Measurements from ENCODE around the gene DYSF. TPM values are rescaled to one million over a fixed set of nuclear protein-coding genes. Genes with fewer than 3 reads are reported as not detected.

The DYSF gene
- total RNA-seq, 1 experiment from 2014 or later = 0.31 TPM

DNA sequence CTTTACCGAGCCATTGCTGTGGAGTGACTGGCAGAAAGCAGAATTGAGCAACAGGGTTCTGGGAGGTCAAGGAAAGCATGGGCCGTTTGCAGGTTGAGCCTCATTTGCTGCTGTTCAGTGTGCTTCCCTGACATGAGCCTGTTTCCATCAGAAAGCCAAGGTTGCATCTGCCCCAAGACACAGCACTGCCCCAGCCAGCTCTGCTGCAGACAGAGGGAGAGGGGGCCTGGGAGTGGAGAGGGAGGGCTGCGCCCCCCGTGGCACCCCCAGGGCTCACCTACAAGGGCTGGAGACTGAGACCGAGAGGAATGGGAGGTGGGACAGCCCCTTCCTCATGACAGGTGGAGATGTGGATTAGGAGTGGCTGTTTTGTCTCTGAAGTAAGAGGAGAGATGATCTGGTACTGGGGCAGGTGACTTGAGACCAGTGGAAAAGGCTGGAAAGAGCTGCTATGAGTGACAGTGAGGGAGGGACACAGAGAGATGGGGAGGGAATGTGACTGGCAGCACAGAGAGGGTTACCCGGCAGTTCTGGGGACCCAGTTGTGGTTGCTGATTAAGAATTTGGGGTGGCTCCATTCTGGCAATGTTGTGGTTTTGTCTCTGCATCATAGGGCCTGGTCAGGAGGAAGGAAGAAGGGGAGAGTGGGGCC is 218.0 kb downstream of the DYSF start:
- ATAC-seq (no peak), DNase-seq (ENCODE audit: low read depth, low spot score) (no peak)
- CTCF ChIA-PET = interaction anchor here (0.5 kb wide), 1 partner anchor 109 kb away, joined by 4 read pairs; no protein-coding TSS in a partner anchor
- Histone ChIP-seq H3K4me1 (ENCODE audit: control insufficient read depth, insufficient read depth, low read length) (no peaks in the 10 kb centered on the region), H3K27ac (ENCODE audit: low read length) (no peak overlapping the region), H3K36me3 (ENCODE audit: control insufficient read depth, insufficient read depth, low read length) (no peaks in the 10 kb centered on the region), H3K4me3 (ENCODE audit: low read depth in 2 of 2, low read length in 2 of 2) (no peak overlapping the region), H3K27me3 (ENCODE audit: control insufficient read depth, insufficient read depth, low read length) (no peaks in the 10 kb centered on the region), H3K9me3 (ENCODE audit: control insufficient read depth, insufficient read depth, low read depth, low read length) (no peaks in the 10 kb centered on the region)
- POLR2A ChIA-PET = no interaction called here
- in situ Hi-C loops (cut with HindIII; ENCODE audit: low pct_unique_long_range_greater_than_20kb, low sequenced_read_pairs) = no loop called here
- no TSS peak for BruUV-seq (replicated peaks)
- intact Hi-C loops (cut with micrococcal nuclease; ENCODE audit: unreplicated experiment) = no loop called here
- TF ChIP-seq, protein P1, sequence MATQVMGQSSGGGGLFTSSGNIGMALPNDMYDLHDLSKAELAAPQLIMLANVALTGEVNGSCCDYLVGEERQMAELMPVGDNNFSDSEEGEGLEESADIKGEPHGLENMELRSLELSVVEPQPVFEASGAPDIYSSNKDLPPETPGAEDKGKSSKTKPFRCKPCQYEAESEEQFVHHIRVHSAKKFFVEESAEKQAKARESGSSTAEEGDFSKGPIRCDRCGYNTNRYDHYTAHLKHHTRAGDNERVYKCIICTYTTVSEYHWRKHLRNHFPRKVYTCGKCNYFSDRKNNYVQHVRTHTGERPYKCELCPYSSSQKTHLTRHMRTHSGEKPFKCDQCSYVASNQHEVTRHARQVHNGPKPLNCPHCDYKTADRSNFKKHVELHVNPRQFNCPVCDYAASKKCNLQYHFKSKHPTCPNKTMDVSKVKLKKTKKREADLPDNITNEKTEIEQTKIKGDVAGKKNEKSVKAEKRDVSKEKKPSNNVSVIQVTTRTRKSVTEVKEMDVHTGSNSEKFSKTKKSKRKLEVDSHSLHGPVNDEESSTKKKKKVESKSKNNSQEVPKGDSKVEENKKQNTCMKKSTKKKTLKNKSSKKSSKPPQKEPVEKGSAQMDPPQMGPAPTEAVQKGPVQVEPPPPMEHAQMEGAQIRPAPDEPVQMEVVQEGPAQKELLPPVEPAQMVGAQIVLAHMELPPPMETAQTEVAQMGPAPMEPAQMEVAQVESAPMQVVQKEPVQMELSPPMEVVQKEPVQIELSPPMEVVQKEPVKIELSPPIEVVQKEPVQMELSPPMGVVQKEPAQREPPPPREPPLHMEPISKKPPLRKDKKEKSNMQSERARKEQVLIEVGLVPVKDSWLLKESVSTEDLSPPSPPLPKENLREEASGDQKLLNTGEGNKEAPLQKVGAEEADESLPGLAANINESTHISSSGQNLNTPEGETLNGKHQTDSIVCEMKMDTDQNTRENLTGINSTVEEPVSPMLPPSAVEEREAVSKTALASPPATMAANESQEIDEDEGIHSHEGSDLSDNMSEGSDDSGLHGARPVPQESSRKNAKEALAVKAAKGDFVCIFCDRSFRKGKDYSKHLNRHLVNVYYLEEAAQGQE (IDR thresholded peaks at IDR 0.05; ENCODE audit: insufficient read depth in 1 of 2, low read depth in 2 of 2, low read length in 1 of 2) = no peak
- TF ChIP-seq SIN3A (IDR thresholded peaks at IDR 0.05; ENCODE audit: borderline replicate concordance, insufficient read depth, low read depth, low read length) = no peak
- TF ChIP-seq POLR2AphosphoS5 (IDR thresholded peaks at IDR 0.05; ENCODE audit: low read depth, low read length) = no peak
- TF ChIP-seq TCF7L2 (IDR thresholded peaks at IDR 0.05; ENCODE audit: low read depth, low read length) = no peak
- TF ChIP-seq, protein P2, sequence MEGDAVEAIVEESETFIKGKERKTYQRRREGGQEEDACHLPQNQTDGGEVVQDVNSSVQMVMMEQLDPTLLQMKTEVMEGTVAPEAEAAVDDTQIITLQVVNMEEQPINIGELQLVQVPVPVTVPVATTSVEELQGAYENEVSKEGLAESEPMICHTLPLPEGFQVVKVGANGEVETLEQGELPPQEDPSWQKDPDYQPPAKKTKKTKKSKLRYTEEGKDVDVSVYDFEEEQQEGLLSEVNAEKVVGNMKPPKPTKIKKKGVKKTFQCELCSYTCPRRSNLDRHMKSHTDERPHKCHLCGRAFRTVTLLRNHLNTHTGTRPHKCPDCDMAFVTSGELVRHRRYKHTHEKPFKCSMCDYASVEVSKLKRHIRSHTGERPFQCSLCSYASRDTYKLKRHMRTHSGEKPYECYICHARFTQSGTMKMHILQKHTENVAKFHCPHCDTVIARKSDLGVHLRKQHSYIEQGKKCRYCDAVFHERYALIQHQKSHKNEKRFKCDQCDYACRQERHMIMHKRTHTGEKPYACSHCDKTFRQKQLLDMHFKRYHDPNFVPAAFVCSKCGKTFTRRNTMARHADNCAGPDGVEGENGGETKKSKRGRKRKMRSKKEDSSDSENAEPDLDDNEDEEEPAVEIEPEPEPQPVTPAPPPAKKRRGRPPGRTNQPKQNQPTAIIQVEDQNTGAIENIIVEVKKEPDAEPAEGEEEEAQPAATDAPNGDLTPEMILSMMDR (IDR thresholded peaks at IDR 0.05) = no peak

DNA sequence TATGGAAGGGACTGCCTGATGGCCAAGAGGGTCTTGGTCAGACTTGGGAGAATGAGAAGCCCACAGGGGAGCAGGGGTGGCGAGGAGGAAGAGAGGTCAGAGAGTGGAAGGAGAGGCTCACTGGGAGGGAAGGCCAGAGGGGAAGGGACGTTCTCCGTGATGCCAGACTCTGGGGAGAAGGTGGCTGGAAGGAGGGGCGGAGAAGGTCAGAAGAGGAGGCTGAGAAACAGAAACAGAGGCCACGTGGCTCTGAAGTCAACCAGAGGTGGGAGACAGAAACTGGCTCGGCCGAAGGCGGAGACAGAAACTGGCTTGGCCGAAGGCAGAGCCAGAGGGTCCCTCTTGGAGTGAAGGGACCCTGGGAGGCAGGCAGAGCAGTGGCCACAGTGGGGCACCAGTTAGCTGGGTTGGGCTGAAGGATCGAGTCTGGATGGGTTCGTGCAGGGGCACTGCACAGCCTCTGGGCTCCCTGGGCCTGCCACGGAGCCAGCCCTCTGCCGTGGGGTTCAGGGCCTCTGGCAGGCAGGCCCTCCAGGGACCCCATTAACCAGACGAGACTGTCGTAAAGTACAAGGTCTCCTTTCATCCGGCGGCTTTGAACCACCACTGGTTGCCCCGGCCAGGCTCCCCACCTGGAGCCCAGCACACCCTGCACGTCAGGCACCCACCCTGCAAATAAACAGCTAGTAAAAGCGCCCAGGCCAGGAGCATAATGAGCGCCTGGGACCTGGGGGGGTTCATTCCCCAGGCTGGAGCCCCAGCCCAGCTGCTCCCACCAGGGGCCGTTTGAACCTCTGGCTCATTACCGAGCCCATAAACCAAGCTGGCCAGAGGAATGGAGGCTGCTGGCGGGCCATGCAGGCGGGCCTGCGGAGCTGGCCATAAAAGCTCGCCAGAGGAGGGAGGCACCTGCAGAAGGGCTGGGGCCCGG is 218.8 kb downstream of the DYSF start:
- no peak overlapping the region for H3K4me3 ChIP-seq (ENCODE audit: low read depth in 2 of 2, low read length in 2 of 2)
- no peaks in the 10 kb centered on the region for H3K4me1 ChIP-seq (ENCODE audit: control insufficient read depth, insufficient read depth, low read length)
- no peaks in the 10 kb centered on the region for H3K9me3 ChIP-seq (ENCODE audit: control insufficient read depth, insufficient read depth, low read depth, low read length)
- POLR2A ChIA-PET = no interaction called here
- no TSS peak for BruUV-seq (replicated peaks)
- no peak overlapping the region for H3K27ac ChIP-seq (ENCODE audit: low read length)
- in situ Hi-C loops (cut with HindIII; ENCODE audit: low pct_unique_long_range_greater_than_20kb, low sequenced_read_pairs) (no loop called here), intact Hi-C loops (cut with micrococcal nuclease; ENCODE audit: unreplicated experiment) (no loop called here)
- ATAC-seq (peak; percentile 63; the same call in 1 of the 2 replicates), DNase-seq (ENCODE audit: low read depth, low spot score) (no peak)
- H3K27me3 ChIP-seq (ENCODE audit: control insufficient read depth, insufficient read depth, low read length) = peaks cover under 1% of the 10 kb centered on the region; the same call in 1 of the 2 replicates
- TF ChIP-seq TCF7L2 (IDR thresholded peaks at IDR 0.05; ENCODE audit: low read depth, low read length) = no peak
- no peak for TF ChIP-seq POLR2AphosphoS5 (IDR thresholded peaks at IDR 0.05; ENCODE audit: low read depth, low read length)
- TF ChIP-seq, protein P2 (IDR thresholded peaks at IDR 0.05) = no peak
- TF ChIP-seq, protein P1 (IDR thresholded peaks at IDR 0.05; ENCODE audit: insufficient read depth in 1 of 2, low read depth in 2 of 2, low read length in 1 of 2) = no peak
- TF ChIP-seq SIN3A (IDR thresholded peaks at IDR 0.05; ENCODE audit: borderline replicate concordance, insufficient read depth, low read depth, low read length) = no peak
- CTCF ChIA-PET = interaction anchor here (1.0 kb wide), 1 partner anchor 122 kb away, joined by 3 read pairs; no protein-coding TSS in a partner anchor
- H3K36me3 ChIP-seq (ENCODE audit: control insufficient read depth, insufficient read depth, low read length) = no peaks in the 10 kb centered on the region
